SK-N-SH (cell line): Measurements from ENCODE around the gene KPNA4. TPM values are rescaled to one million over a fixed set of nuclear protein-coding genes. Genes with fewer than 3 reads are reported as not detected.

ENCODE experiments used
- CTCF ChIA-PET: fragments of 300-600, 350-600 bp; formaldehyde crosslinking; extraction: SDS; loops from one replicate; lab custom pipeline; 2021; lab: Yijun Ruan, JAX
- POLR2A ChIA-PET: fragments of 350-600 bp; sonication (Branson Sonifier 250); formaldehyde crosslinking; extraction: SDS; loops from one replicate; lab custom pipeline; 2020; ENCODE audit warnings: antibody characterized with exemption, inconsistent platforms; lab: Yijun Ruan, JAX
- DNase-seq: peaks from one replicate; pipeline ENCODE4 v3.0.0; 2012
- H2AFZ ChIP-seq: fragments of 200-600 bp; sonication (generic); 2 replicates; pipeline ENCODE4 v1.8.1; 2016; ENCODE audit warnings: antibody characterized with exemption, mild to moderate bottlenecking, low read depth
- H3F3A ChIP-seq: fragments of 200-600 bp; sonication (generic); replicated peaks from 2 replicates; pipeline ENCODE3; 2016; ENCODE audit warnings: antibody characterized with exemption, mild to moderate bottlenecking; ENCODE audit not compliant: insufficient read depth
- H3K27ac ChIP-seq, 2 experiments: fragments of 200-500 bp in 1 of 2; fragments of 200-600 bp in 1 of 2; sonication (Bioruptor generic) in 1 of 2; sonication (generic), shearing (Covaris generic) in 1 of 2; 2 replicates each; pipeline versions ENCODE4 v1.5.1 to v1.6.1; 2014 to 2016; ENCODE audit warnings: low read depth in 2 of 2, inconsistent platforms in 1 of 2, low read length in 1 of 2, mild to moderate bottlenecking in 1 of 2, mixed read lengths in 1 of 2
- H3K27me3 ChIP-seq: fragments of 200-600 bp; sonication (generic), shearing (Covaris generic); 2 replicates; pipeline ENCODE4 v1.6.1; 2016; ENCODE audit warnings: mixed run types; ENCODE audit not compliant: insufficient read depth
- H3K36me3 ChIP-seq, 2 experiments: fragments of 200-500 bp in 1 of 2; fragments of 200-600 bp in 1 of 2; sonication (Bioruptor generic) in 1 of 2; sonication (generic) in 1 of 2; replicated peaks in 1 of 2; 2 replicates each; pipeline versions ENCODE3 to v1.5.1; 2014 to 2016; ENCODE audit warnings: low read length in 1 of 2, mild to moderate bottlenecking in 1 of 2; ENCODE audit not compliant: insufficient read depth in 2 of 2, control insufficient read depth in 1 of 2
- H3K4me1 ChIP-seq, 2 experiments: fragments of 200-500 bp in 1 of 2; fragments of 200-600 bp in 1 of 2; sonication (Bioruptor generic) in 1 of 2; sonication (generic), shearing (Covaris generic) in 1 of 2; 2 replicates each; pipeline versions ENCODE4 v1.5.1 to v1.6.1; 2014 to 2016; ENCODE audit warnings: low read depth in 1 of 2, low read length in 1 of 2, mixed run types in 1 of 2; ENCODE audit not compliant: insufficient read depth in 2 of 2, control insufficient read depth in 1 of 2
- H3K4me2 ChIP-seq: fragments of 200-600 bp; sonication (generic), shearing (Covaris generic); 2 replicates; pipeline ENCODE4 v1.6.1; 2017; ENCODE audit warnings: mixed run types
- H3K4me3 ChIP-seq, 2 experiments: fragments of 200-500 bp in 1 of 2; fragments of 200-600 bp in 1 of 2; sonication (Bioruptor generic) in 1 of 2; sonication (generic), shearing (Covaris generic) in 1 of 2; 2 replicates each; pipeline versions ENCODE4 v1.5.1 to v1.8.1; 2014 to 2016; ENCODE audit warnings: low read depth in 2 of 2, inconsistent platforms in 1 of 2, low read length in 1 of 2, mild to moderate bottlenecking in 1 of 2, mixed read lengths in 1 of 2, moderate library complexity in 1 of 2
- H3K79me2 ChIP-seq: fragments of 200-600 bp; sonication (generic); 2 replicates; pipeline ENCODE4 v1.8.1; 2017; ENCODE audit warnings: mild to moderate bottlenecking; ENCODE audit not compliant: insufficient read depth
- H3K9ac ChIP-seq: fragments of 200-600 bp; sonication (generic); 2 replicates; pipeline ENCODE4 v1.6.1; 2017; ENCODE audit warnings: mixed run types
- H3K9me2 ChIP-seq: fragments of 200-600 bp; sonication (generic); 2 replicates; pipeline ENCODE4 v1.6.1; 2017; ENCODE audit warnings: mixed run types
- H3K9me3 ChIP-seq: fragments of 200-600 bp; sonication (generic); 2 replicates; pipeline ENCODE4 v1.6.1; 2017; ENCODE audit warnings: mixed run types, mild to moderate bottlenecking, moderate library complexity
- H4K20me1 ChIP-seq: fragments of 200-600 bp; sonication (generic); 2 replicates; pipeline ENCODE4 v1.6.1; 2017; ENCODE audit warnings: mild to moderate bottlenecking, mixed run types; ENCODE audit not compliant: insufficient read depth
- CHD2 ChIP-seq: fragments of 150-350 bp; IDR thresholded peaks from 2 replicates; pipeline ENCODE4 v1.6.1; 2018; ENCODE audit warnings: low read length; ENCODE audit not compliant: partially characterized antibody
- ELF1 ChIP-seq: IDR thresholded peaks from 2 replicates; pipeline ENCODE4 v1.4.0; 2012
- FOSL2 ChIP-seq: IDR thresholded peaks from 2 replicates; pipeline ENCODE4 v1.4.0; 2012; ENCODE audit warnings: low read depth, mild to moderate bottlenecking, moderate library complexity, borderline replicate concordance
- GABPA ChIP-seq: IDR thresholded peaks from 2 replicates; pipeline ENCODE4 v1.4.0; 2012; ENCODE audit warnings: low read depth, mild to moderate bottlenecking
- GATA2 ChIP-seq: sonication (generic); formaldehyde crosslinking; IDR thresholded peaks from 2 replicates; pipeline ENCODE4 v1.5.0; 2020; ENCODE audit warnings: mild to moderate bottlenecking, missing genetic modification reagents
- JUND ChIP-seq: IDR thresholded peaks from 2 replicates; pipeline ENCODE4 v1.4.0; 2012
- MXI1 ChIP-seq: IDR thresholded peaks from 2 replicates; pipeline ENCODE4 v1.6.1; 2012; ENCODE audit warnings: mild to moderate bottlenecking, low read depth, low read length, improper control_type of control experiment
- NRF1 ChIP-seq: IDR thresholded peaks from 2 replicates; pipeline ENCODE4 v1.6.1; 2012; ENCODE audit warnings: low read depth, mild to moderate bottlenecking, low read length
- POLR2AphosphoS5 ChIP-seq: IDR thresholded peaks from 2 replicates; pipeline ENCODE4 v1.6.1; 2012; ENCODE audit warnings: low read depth, low read length
- RAD21 ChIP-seq: IDR thresholded peaks from 2 replicates; pipeline ENCODE4 v1.6.1; 2012; ENCODE audit warnings: mild to moderate bottlenecking, low read length
- RFX5 ChIP-seq: IDR thresholded peaks from 2 replicates; pipeline ENCODE4 v1.6.1; 2012; ENCODE audit warnings: mild to moderate bottlenecking, improper control_type of control experiment, low read length
- RXRA ChIP-seq: IDR thresholded peaks from 2 replicates; pipeline ENCODE4 v1.4.0; 2012; ENCODE audit warnings: low read depth, mild to moderate bottlenecking, borderline replicate concordance
- TCF12 ChIP-seq: IDR thresholded peaks from 2 replicates; pipeline ENCODE4 v1.4.0; 2012
- USF1 ChIP-seq: IDR thresholded peaks from 2 replicates; pipeline ENCODE4 v1.4.0; 2012; ENCODE audit warnings: low read depth, borderline replicate concordance
- YY1 ChIP-seq: IDR thresholded peaks from 2 replicates; pipeline ENCODE4 v1.4.0; 2012; ENCODE audit warnings: low read depth, mild to moderate bottlenecking
- WGBS: methylation state at CpG from one replicate; pipeline ENCODE4 v1.1.6; 2017; ENCODE audit warnings: low lambda C conversion rate; 5-methylcytosine and 5-hydroxymethylcytosine counted together
- polyA plus RNA-seq, 3 experiments: library from polyadenylated mRNA; depleted of rRNA; stranded (reverse); fragments of >200 nt; gene quantifications; 2 replicates each; pipeline ENCODE4 v1.2.3, GENCODE V29; 2012
- TF ChIP-seq, protein P1 (sequence below): IDR thresholded peaks from 2 replicates; pipeline ENCODE4 v1.4.0; 2012; ENCODE audit warnings: low read depth, borderline replicate concordance
- TF ChIP-seq, protein P2 (sequence below): fragments of 150-350 bp; IDR thresholded peaks from 2 replicates; pipeline ENCODE4 v1.6.1; 2016; ENCODE audit warnings: mild to moderate bottlenecking, low read depth, low read length
- TF ChIP-seq, protein P3 (sequence below): fragments of 200-600 bp; sonication (generic); IDR thresholded peaks from 2 replicates; pipeline ENCODE4 v1.6.1; 2017; ENCODE audit warnings: antibody characterized with exemption, mild to moderate bottlenecking, moderate library complexity
- TF ChIP-seq, protein P4 (sequence below): fragments of 150-350 bp; IDR thresholded peaks from 2 replicates; pipeline ENCODE4 v1.6.1; 2017; ENCODE audit warnings: antibody characterized with exemption, low read length, low read depth, borderline replicate concordance

Gene KPNA4
- polyA plus RNA-seq, 1 of the 3 experiments (the other 2 are of a cell fraction), result 7.4 TPM

- TF ChIP-seq TCF12 (no peak), GATA2 (CRISPR knock-in tag) (no peak), RFX5 (no peak), JUND (no peak), GABPA (no peak), RXRA (no peak), ELF1 (no peak), USF1 (no peak), FOSL2 (no peak), YY1 (no peak), MXI1 (no peak)
- TF ChIP-seq, protein P1, sequence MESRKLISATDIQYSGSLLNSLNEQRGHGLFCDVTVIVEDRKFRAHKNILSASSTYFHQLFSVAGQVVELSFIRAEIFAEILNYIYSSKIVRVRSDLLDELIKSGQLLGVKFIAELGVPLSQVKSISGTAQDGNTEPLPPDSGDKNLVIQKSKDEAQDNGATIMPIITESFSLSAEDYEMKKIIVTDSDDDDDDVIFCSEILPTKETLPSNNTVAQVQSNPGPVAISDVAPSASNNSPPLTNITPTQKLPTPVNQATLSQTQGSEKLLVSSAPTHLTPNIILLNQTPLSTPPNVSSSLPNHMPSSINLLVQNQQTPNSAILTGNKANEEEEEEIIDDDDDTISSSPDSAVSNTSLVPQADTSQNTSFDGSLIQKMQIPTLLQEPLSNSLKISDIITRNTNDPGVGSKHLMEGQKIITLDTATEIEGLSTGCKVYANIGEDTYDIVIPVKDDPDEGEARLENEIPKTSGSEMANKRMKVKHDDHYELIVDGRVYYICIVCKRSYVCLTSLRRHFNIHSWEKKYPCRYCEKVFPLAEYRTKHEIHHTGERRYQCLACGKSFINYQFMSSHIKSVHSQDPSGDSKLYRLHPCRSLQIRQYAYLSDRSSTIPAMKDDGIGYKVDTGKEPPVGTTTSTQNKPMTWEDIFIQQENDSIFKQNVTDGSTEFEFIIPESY, result no peak
- TF ChIP-seq, protein P2, sequence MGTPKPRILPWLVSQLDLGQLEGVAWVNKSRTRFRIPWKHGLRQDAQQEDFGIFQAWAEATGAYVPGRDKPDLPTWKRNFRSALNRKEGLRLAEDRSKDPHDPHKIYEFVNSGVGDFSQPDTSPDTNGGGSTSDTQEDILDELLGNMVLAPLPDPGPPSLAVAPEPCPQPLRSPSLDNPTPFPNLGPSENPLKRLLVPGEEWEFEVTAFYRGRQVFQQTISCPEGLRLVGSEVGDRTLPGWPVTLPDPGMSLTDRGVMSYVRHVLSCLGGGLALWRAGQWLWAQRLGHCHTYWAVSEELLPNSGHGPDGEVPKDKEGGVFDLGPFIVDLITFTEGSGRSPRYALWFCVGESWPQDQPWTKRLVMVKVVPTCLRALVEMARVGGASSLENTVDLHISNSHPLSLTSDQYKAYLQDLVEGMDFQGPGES, result no peak
- TF ChIP-seq, protein P3, sequence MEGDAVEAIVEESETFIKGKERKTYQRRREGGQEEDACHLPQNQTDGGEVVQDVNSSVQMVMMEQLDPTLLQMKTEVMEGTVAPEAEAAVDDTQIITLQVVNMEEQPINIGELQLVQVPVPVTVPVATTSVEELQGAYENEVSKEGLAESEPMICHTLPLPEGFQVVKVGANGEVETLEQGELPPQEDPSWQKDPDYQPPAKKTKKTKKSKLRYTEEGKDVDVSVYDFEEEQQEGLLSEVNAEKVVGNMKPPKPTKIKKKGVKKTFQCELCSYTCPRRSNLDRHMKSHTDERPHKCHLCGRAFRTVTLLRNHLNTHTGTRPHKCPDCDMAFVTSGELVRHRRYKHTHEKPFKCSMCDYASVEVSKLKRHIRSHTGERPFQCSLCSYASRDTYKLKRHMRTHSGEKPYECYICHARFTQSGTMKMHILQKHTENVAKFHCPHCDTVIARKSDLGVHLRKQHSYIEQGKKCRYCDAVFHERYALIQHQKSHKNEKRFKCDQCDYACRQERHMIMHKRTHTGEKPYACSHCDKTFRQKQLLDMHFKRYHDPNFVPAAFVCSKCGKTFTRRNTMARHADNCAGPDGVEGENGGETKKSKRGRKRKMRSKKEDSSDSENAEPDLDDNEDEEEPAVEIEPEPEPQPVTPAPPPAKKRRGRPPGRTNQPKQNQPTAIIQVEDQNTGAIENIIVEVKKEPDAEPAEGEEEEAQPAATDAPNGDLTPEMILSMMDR, result no peak
- Histone ChIP-seq H3K9ac (no peak overlapping the region), H3K9me2 (no peaks in the 10 kb centered on the region), H3K27me3 (no peaks in the 10 kb centered on the region), H3K36me3 (no peaks in the 10 kb centered on the region), H3K4me3 (no peak overlapping the region), H3K79me2 (no peaks in the 10 kb centered on the region), H3K4me2 (no peak overlapping the region), H3K9me3 (no peaks in the 10 kb centered on the region), H2AFZ (no peak overlapping the region), H4K20me1 (no peaks in the 10 kb centered on the region), H3K4me1 (no peaks in the 10 kb centered on the region), H3K27ac (no peak overlapping the region), H3F3A (no peaks in the 10 kb centered on the region)
- CTCF ChIA-PET, result no interaction called here
- no peak for DNase-seq
- WGBS, result no CpG with 5 or more reads among the region's 1 CpG
- POLR2A ChIA-PET, result no interaction called here
Observed at GRCh38 chr3:160587105-160587504, 21.7 kb upstream of the KPNA4 start.

- ChIA-PET POLR2A (no interaction called here), CTCF (no interaction called here)
- Histone ChIP-seq H3K9me2 (no peaks in the 10 kb centered on the region), H4K20me1 (no peaks in the 10 kb centered on the region), H2AFZ (no peak overlapping the region), H3K4me1 (no peaks in the 10 kb centered on the region), H3K79me2 (no peaks in the 10 kb centered on the region), H3K9me3 (no peaks in the 10 kb centered on the region), H3F3A (no peaks in the 10 kb centered on the region), H3K9ac (no peak overlapping the region)
- 56% methylated on average over 3 of the region's 3 CpGs for WGBS
- TF ChIP-seq GABPA (no peak), MXI1 (no peak), RFX5 (no peak), POLR2AphosphoS5 (no peak), FOSL2 (no peak), NRF1 (no peak), CHD2 (no peak), JUND (no peak), RAD21 (no peak)
- TF ChIP-seq, protein P4, sequence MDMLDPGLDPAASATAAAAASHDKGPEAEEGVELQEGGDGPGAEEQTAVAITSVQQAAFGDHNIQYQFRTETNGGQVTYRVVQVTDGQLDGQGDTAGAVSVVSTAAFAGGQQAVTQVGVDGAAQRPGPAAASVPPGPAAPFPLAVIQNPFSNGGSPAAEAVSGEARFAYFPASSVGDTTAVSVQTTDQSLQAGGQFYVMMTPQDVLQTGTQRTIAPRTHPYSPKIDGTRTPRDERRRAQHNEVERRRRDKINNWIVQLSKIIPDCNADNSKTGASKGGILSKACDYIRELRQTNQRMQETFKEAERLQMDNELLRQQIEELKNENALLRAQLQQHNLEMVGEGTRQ, result no peak
- TF ChIP-seq, protein P3, result no peak
- TF ChIP-seq, all 33 proteins: peak for 0
- no peak overlapping the region for H3K27ac ChIP-seq
- H3K4me2 ChIP-seq, result no peak overlapping the region
- H3K4me3 ChIP-seq, result no peak overlapping the region
- no peak for DNase-seq
- no peaks in the 10 kb centered on the region for H3K27me3 ChIP-seq
- no peaks in the 10 kb centered on the region for H3K36me3 ChIP-seq
Observed at GRCh38 chr3:160586679-160587078, 21.3 kb upstream of the KPNA4 start.
